Keratinocyte (primary cell): ENCODE results near the gene MYORG. TPM values are rescaled to one million over a fixed set of nuclear protein-coding genes. Genes with fewer than 3 reads are reported as not detected.
"Not testable (repeated sequence)": the region's sequence is repeated elsewhere in the genome, so short reads cannot be mapped to it uniquely, and the experiment has no call there.

Experiments
- DNase-seq: peaks from one replicate; pipeline ENCODE4 v3.0.0-alpha.2; 2011; ENCODE audit warnings: low read depth, missing footprints, low spot score
- FAIRE-seq: peaks from 2 replicates; lab custom pipeline; 2011; peaks lifted over from hg19 to GRCh38; lab: Jason Lieb, UNC
- H2AFZ ChIP-seq: 2 replicates; pipeline ENCODE4 v1.6.0; 2012; ENCODE audit warnings: low read length, control low read depth, inconsistent platforms; ENCODE audit not compliant: control insufficient read depth
- H3K27ac ChIP-seq: 2 replicates; pipeline ENCODE4 v1.5.1; 2011; ENCODE audit warnings: low read length; ENCODE audit not compliant: control insufficient read depth, insufficient read depth
- H3K27me3 ChIP-seq: 3 replicates; pipeline ENCODE4 v1.6.0; 2011; ENCODE audit warnings: low read length; ENCODE audit not compliant: control insufficient read depth, insufficient read depth; ENCODE audit errors: extremely low read depth
- H3K36me3 ChIP-seq, 2 experiments: 2 replicates in 1 of 2; 3 replicates in 1 of 2; pipeline ENCODE4 v1.5.1; 2011; ENCODE audit warnings: low read length in 2 of 2, mild to moderate bottlenecking in 1 of 2; ENCODE audit not compliant: control insufficient read depth in 2 of 2, insufficient read depth in 2 of 2; ENCODE audit errors: extremely low read depth in 1 of 2
- H3K4me1 ChIP-seq: 3 replicates; pipeline ENCODE4 v1.5.1; 2011; ENCODE audit warnings: low read length; ENCODE audit not compliant: control insufficient read depth, insufficient read depth; ENCODE audit errors: extremely low read depth
- H3K4me2 ChIP-seq: 3 replicates; pipeline ENCODE4 v1.6.0; 2011; ENCODE audit warnings: low read depth, low read length; ENCODE audit not compliant: control insufficient read depth, insufficient read depth; ENCODE audit errors: extremely low read depth
- H3K4me3 ChIP-seq, 3 experiments: fragments of 200-600 bp in 1 of 3; sonication (generic) in 1 of 3; 2 replicates in 2 of 3; 3 replicates in 1 of 3; pipeline ENCODE4 v1.5.1; 2011 to 2016; ENCODE audit warnings: low read length in 3 of 3, mild to moderate bottlenecking in 3 of 3, control low read depth in 2 of 3, inconsistent platforms in 1 of 3, low read depth in 1 of 3, mixed read lengths in 1 of 3, mixed run types in 1 of 3, moderate library complexity in 1 of 3; ENCODE audit not compliant: control insufficient read depth in 2 of 3, insufficient read depth in 2 of 3; ENCODE audit errors: extremely low read depth in 1 of 3
- H3K79me2 ChIP-seq: 2 replicates; pipeline ENCODE4 v1.6.0; 2012; ENCODE audit warnings: low read length; ENCODE audit not compliant: control insufficient read depth, insufficient read depth
- H3K9ac ChIP-seq: 3 replicates; pipeline ENCODE4 v1.6.0; 2011; ENCODE audit warnings: low read length; ENCODE audit not compliant: control insufficient read depth, insufficient read depth; ENCODE audit errors: extremely low read depth
- H3K9me1 ChIP-seq: 3 replicates; pipeline ENCODE4 v1.6.0; 2011; ENCODE audit warnings: low read length; ENCODE audit not compliant: control insufficient read depth, insufficient read depth; ENCODE audit errors: extremely low read depth
- H3K9me3 ChIP-seq: 2 replicates; pipeline ENCODE4 v1.5.1; 2012; ENCODE audit warnings: low read depth, low read length; ENCODE audit not compliant: control insufficient read depth
- H4K20me1 ChIP-seq: 3 replicates; pipeline ENCODE4 v1.6.0; 2011; ENCODE audit warnings: low read length; ENCODE audit not compliant: control insufficient read depth, insufficient read depth; ENCODE audit errors: extremely low read depth
- EZH2 ChIP-seq: IDR thresholded peaks from one replicate; pipeline ENCODE4 v1.6.1; 2012; ENCODE audit warnings: inconsistent platforms, mild to moderate bottlenecking, low read length, moderate library complexity
- dilution Hi-C: fragments of 300-500 bp; cut with MboI; formaldehyde crosslinking; loops from one replicate; pipeline ENCODE4 v1.7.0; 2020; ENCODE audit warnings: low sequenced_read_pairs; ENCODE audit not compliant: extremely low pct_ligation_motif_present
- polyA plus RNA-seq, 5 experiments: library from polyadenylated mRNA; depleted of rRNA in 3 of 5; stranded (reverse) in 3 of 5; stranded (forward) in 1 of 5; unstranded in 1 of 5; fragments of >200 nt; gene quantifications; 1 replicate in 1 of 5; 2 replicates in 3 of 5; 3 replicates in 1 of 5; pipeline versions ENCODE4 v1.2.1 to v1.2.3, GENCODE V29; 2011 to 2012; ENCODE audit warnings: missing spikeins in 2 of 5, low read depth in 1 of 5, low replicate concordance in 1 of 5
- TF ChIP-seq, protein P1 (sequence below), 3 experiments: IDR thresholded peaks in 1 of 3; conservative IDR thresholded peaks in 1 of 3; optimal IDR thresholded peaks in 1 of 3; 2 replicates in 2 of 3; 3 replicates in 1 of 3; pipeline versions ENCODE3 to v1.5.1; 2011; ENCODE audit warnings: low read length in 3 of 3, mild to moderate bottlenecking in 3 of 3, moderate library complexity in 2 of 3, control low read depth in 1 of 3, inconsistent platforms in 1 of 3; ENCODE audit not compliant: insufficient read depth in 2 of 3; ENCODE audit errors: extremely low read depth in 1 of 3

Gene MYORG
- polyA plus RNA-seq, 1 donor (not counting 4 experiments of a cell fraction or from before 2014, with no cell fraction given): 3.1 TPM

DNA sequence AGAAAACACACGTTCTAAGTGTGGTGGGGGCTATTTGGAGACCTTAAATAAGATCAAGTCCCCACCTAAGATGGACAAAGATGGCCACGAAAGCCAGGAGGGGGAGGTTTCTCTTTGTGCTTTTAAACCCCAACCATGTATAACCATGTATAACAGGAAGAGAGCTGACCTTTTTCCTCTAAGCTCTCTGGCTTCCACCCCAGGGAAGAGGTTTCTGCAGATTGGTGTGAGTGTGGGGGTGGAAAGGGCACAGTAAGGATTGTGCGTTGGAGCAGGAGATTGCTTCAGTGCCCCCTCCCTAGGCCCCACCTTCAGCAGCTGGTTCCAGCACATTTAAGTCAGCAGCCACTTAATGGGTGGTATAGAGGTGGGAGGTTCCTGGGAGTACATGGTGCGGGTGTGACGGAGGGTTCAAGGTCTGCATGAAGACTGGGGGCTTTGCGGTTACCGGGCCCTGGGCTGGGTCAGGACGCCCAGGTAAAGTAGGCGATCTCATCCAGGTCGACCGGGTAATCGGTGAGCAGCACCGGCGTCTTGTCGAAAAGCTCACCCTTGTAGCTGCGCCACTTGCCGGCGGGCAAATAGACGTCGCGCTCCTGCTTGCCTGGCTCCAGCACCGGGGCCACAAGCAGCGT is 6.2 kb downstream of the MYORG start:
- FAIRE-seq: no peak
- no peak overlapping the region for H3K9ac ChIP-seq
- H2AFZ ChIP-seq: no peak overlapping the region
- no peaks in the 10 kb centered on the region for H3K79me2 ChIP-seq
- H3K9me3 ChIP-seq: peaks cover 7% of the 10 kb centered on the region
- H3K4me3 ChIP-seq: no peak overlapping the region
- TF ChIP-seq EZH2: no peak
- TF ChIP-seq, protein P1, sequence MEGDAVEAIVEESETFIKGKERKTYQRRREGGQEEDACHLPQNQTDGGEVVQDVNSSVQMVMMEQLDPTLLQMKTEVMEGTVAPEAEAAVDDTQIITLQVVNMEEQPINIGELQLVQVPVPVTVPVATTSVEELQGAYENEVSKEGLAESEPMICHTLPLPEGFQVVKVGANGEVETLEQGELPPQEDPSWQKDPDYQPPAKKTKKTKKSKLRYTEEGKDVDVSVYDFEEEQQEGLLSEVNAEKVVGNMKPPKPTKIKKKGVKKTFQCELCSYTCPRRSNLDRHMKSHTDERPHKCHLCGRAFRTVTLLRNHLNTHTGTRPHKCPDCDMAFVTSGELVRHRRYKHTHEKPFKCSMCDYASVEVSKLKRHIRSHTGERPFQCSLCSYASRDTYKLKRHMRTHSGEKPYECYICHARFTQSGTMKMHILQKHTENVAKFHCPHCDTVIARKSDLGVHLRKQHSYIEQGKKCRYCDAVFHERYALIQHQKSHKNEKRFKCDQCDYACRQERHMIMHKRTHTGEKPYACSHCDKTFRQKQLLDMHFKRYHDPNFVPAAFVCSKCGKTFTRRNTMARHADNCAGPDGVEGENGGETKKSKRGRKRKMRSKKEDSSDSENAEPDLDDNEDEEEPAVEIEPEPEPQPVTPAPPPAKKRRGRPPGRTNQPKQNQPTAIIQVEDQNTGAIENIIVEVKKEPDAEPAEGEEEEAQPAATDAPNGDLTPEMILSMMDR (optimal IDR thresholded peaks at IDR 0.05 in 1 of 3, IDR thresholded peaks at IDR 0.05 in 1 of 3, conservative IDR thresholded peaks at IDR 0.05 in 1 of 3; ENCODE audit: extremely low read depth in 1 of 3, insufficient read depth in 2 of 3, low read length in 3 of 3): no peak
- peaks cover 14% of the 10 kb centered on the region for H3K4me1 ChIP-seq
- H3K27ac ChIP-seq: no peak overlapping the region
- peaks cover 4% of the 10 kb centered on the region for H4K20me1 ChIP-seq
- H3K36me3 ChIP-seq: peaks cover 5 to 18% of the 10 kb centered on the region in 2 experiments
- dilution Hi-C loops: no loop called here
- H3K4me2 ChIP-seq: no peak overlapping the region
- DNase-seq: no peak
- no peaks in the 10 kb centered on the region for H3K9me1 ChIP-seq
- H3K27me3 ChIP-seq: peaks cover 14% of the 10 kb centered on the region

GRCh38 chr9:34369636-34370035 is 7.1 kb downstream of the MYORG start:
- Histone ChIP-seq H3K27ac (no peak overlapping the region), H3K4me1 (peaks cover 6% of the 10 kb centered on the region), H3K9ac (no peak overlapping the region), H4K20me1 (peaks cover 3% of the 10 kb centered on the region), H3K79me2 (no peaks in the 10 kb centered on the region), H3K4me2 (no peak overlapping the region), H3K4me3 (no peak overlapping the region), H3K9me3 (peaks cover 7% of the 10 kb centered on the region), H3K9me1 (no peaks in the 10 kb centered on the region), H3K27me3 (peaks cover 14% of the 10 kb centered on the region), H2AFZ (no peak overlapping the region), H3K36me3 (peaks cover 5 to 18% of the 10 kb centered on the region in 2 experiments)
- FAIRE-seq (no peak), DNase-seq (no peak)
- dilution Hi-C loops: no loop called here
- TF ChIP-seq, protein P1 (optimal IDR thresholded peaks at IDR 0.05 in 1 of 3, IDR thresholded peaks at IDR 0.05 in 1 of 3, conservative IDR thresholded peaks at IDR 0.05 in 1 of 3; ENCODE audit: extremely low read depth in 1 of 3, insufficient read depth in 2 of 3, low read length in 3 of 3): no peak
- no peak for TF ChIP-seq EZH2

DNA sequence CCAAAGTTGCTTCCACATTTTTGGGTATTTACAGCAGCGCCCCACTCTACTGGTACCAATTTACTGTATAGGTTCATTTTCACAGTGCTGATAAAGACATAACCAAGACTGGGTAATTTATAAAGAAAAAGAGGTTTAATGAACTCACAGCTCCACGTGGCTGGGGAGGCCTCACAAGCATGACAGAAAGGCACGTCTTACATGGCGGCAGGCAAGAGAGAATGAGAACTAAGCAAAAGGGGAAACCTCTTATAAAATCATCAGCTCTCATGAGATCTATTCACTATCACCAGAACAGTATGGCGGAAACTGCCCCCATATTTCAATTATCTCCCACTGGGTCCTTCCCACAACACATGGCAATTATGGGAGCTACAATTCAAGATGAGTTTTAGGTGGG is 7.9 kb downstream of the MYORG start:
- Histone ChIP-seq H3K36me3 (peaks cover 5 to 18% of the 10 kb centered on the region in 2 experiments), H3K27me3 (peaks cover 14% of the 10 kb centered on the region)
- H3K4me2 ChIP-seq, H3K79me2 ChIP-seq, DNase-seq, H3K4me1 ChIP-seq, FAIRE-seq, H3K4me3 ChIP-seq, H3K9me1 ChIP-seq, H2AFZ ChIP-seq, H3K9me3 ChIP-seq, H3K27ac ChIP-seq, H3K9ac ChIP-seq, H4K20me1 ChIP-seq, dilution Hi-C loops: not testable (repeated sequence)
